Measurements from ENCODE around the gene IQCK.
A peak's percentile ranks its signal among the peaks of the same experiment; 100 is the strongest.

The IQCK gene

DNA sequence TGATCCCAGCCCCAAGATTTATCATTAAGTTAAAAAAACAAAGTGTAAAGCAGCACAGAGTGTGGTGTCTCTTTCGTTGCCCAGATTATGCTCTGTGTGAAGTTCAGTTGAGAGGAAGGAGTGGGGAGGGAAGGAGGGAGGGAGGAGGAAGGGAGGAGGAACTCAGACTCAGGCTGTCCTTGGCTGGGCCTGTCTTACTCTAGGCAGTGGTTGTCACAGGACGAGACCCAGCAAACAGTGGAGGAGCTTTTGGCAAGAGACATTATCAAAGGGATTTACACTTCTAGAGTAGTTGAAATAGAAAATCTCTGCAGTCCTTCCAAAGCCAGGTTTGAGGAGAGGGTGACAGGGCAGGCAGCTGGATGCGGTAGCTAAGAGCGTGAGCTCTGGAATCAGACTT, 27.9 kb upstream of the IQCK start:
- TF ChIP-seq, protein P1, sequence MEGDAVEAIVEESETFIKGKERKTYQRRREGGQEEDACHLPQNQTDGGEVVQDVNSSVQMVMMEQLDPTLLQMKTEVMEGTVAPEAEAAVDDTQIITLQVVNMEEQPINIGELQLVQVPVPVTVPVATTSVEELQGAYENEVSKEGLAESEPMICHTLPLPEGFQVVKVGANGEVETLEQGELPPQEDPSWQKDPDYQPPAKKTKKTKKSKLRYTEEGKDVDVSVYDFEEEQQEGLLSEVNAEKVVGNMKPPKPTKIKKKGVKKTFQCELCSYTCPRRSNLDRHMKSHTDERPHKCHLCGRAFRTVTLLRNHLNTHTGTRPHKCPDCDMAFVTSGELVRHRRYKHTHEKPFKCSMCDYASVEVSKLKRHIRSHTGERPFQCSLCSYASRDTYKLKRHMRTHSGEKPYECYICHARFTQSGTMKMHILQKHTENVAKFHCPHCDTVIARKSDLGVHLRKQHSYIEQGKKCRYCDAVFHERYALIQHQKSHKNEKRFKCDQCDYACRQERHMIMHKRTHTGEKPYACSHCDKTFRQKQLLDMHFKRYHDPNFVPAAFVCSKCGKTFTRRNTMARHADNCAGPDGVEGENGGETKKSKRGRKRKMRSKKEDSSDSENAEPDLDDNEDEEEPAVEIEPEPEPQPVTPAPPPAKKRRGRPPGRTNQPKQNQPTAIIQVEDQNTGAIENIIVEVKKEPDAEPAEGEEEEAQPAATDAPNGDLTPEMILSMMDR (IDR thresholded peaks at IDR 0.05), result no peak
- H3K9ac ChIP-seq, result no peak overlapping the region
- H3K27me3 ChIP-seq (ENCODE audit: control insufficient read depth, insufficient read depth, low read length), result no peaks in the 10 kb centered on the region
- no peaks in the 10 kb centered on the region for H3K9me3 ChIP-seq (ENCODE audit: control insufficient read depth, low read length)
- H3K36me3 ChIP-seq (ENCODE audit: control insufficient read depth, insufficient read depth, low read length), result no peaks in the 10 kb centered on the region
- no peak overlapping the region for H3K4me2 ChIP-seq (ENCODE audit: low read length)
- H3K4me3 ChIP-seq (ENCODE audit: low read depth, low read length), result no peak overlapping the region
- peaks cover 4% of the 10 kb centered on the region for H3K79me2 ChIP-seq
- H3K27ac ChIP-seq, result no peak overlapping the region
- H2AFZ ChIP-seq, result no peak overlapping the region
- H3K4me1 ChIP-seq, result peaks cover 37% of the 10 kb centered on the region

DNA sequence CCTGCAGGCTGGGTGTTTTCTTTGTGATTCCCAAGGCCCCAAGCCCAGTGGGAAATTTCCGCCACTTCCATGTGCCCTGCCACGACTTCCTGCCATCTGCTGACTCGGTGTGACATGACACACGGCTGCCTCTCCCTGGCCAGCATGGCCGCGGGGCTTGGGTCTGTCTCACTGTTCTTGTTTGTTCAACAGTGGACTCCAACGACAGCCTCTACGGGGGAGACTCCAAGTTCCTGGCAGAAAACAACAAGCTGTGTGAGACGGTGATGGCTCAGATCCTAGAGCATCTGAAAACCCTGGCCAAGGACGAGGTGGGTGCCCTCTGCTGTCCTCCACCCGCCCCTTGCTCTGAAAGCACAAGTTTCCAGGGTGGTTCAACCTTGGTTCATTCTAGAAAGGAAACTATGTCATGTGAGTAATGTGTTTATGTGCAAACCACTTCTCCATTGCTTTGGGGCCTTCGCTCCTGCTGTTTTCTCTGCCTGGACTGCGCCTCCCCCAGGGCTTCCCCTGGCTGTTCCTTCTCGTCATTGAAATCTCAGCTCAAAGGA, 26.8 kb upstream of the IQCK start:
- Histone ChIP-seq H3K4me3 (ENCODE audit: low read depth, low read length) (no peak overlapping the region), H3K27me3 (ENCODE audit: control insufficient read depth, insufficient read depth, low read length) (no peaks in the 10 kb centered on the region), H3K9me3 (ENCODE audit: control insufficient read depth, low read length) (no peaks in the 10 kb centered on the region), H3K36me3 (ENCODE audit: control insufficient read depth, insufficient read depth, low read length) (no peaks in the 10 kb centered on the region), H3K79me2 (peaks cover 4% of the 10 kb centered on the region), H3K27ac (peak overlapping the region; percentile 30), H3K4me1 (peaks cover 41% of the 10 kb centered on the region), H3K9ac (no peak overlapping the region), H2AFZ (peak overlapping the region; percentile 59), H3K4me2 (ENCODE audit: low read length) (no peak overlapping the region)
- TF ChIP-seq, protein P1 (IDR thresholded peaks at IDR 0.05), result no peak

DNA sequence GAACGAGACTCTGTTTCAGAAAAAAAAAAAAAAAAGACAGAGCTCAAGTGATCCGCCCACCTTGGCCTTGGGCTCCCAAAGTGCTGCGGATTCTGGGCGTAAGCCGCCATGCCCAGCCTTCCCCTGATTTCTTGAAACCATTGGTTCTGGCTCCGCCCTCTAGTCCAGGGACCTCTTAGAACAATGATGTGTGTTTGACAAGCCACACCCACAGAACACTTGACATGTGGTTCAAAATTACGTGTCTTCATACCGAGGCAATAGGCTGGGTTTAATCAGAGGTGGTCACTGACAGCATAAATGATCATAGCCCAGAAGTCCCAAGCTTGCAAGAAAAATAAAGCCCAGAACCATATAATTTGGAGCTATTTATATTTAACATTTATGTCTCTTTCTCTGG, 23.1 kb upstream of the IQCK start:
- Histone ChIP-seq H3K9ac (no peak overlapping the region), H3K4me3 (ENCODE audit: low read depth, low read length) (no peak overlapping the region), H2AFZ (no peak overlapping the region), H3K36me3 (ENCODE audit: control insufficient read depth, insufficient read depth, low read length) (no peaks in the 10 kb centered on the region), H3K27ac (no peak overlapping the region), H3K79me2 (peaks cover 4% of the 10 kb centered on the region), H3K4me2 (ENCODE audit: low read length) (no peak overlapping the region), H3K9me3 (ENCODE audit: control insufficient read depth, low read length) (no peaks in the 10 kb centered on the region), H3K27me3 (ENCODE audit: control insufficient read depth, insufficient read depth, low read length) (no peaks in the 10 kb centered on the region), H3K4me1 (peaks cover 53% of the 10 kb centered on the region)
- TF ChIP-seq, protein P1 (IDR thresholded peaks at IDR 0.05), result no peak

DNA sequence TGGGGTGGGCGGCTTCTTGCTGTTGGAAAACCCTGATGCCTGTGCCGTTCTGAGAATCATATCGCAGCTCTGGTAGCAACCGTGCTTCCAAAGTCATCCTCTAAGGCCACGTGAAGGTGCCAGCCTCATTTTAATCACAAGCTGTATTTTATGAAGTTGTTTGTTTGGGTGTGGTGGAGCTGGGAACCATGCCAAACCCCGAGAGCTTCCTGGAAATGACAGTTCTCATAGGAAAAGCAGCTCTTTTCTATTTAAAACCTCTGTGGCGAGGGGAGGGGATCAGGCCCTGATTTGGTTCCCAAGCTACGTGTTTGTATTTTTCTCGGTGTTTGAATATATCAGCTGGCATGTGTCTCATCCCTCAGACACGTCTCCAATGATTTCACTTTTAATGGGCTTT, 21.7 kb upstream of the IQCK start:
- Histone ChIP-seq H3K4me3 (ENCODE audit: low read depth, low read length) (no peak overlapping the region), H3K79me2 (peaks cover 2% of the 10 kb centered on the region), H2AFZ (peak overlapping the region; percentile 13), H3K27ac (peak overlapping the region; percentile 89), H3K4me1 (peaks cover 58% of the 10 kb centered on the region), H3K27me3 (ENCODE audit: control insufficient read depth, insufficient read depth, low read length) (no peaks in the 10 kb centered on the region), H3K36me3 (ENCODE audit: control insufficient read depth, insufficient read depth, low read length) (no peaks in the 10 kb centered on the region), H3K4me2 (ENCODE audit: low read length) (no peak overlapping the region), H3K9me3 (ENCODE audit: control insufficient read depth, low read length) (no peaks in the 10 kb centered on the region), H3K9ac (no peak overlapping the region)
- TF ChIP-seq, protein P1 (IDR thresholded peaks at IDR 0.05), result no peak

DNA sequence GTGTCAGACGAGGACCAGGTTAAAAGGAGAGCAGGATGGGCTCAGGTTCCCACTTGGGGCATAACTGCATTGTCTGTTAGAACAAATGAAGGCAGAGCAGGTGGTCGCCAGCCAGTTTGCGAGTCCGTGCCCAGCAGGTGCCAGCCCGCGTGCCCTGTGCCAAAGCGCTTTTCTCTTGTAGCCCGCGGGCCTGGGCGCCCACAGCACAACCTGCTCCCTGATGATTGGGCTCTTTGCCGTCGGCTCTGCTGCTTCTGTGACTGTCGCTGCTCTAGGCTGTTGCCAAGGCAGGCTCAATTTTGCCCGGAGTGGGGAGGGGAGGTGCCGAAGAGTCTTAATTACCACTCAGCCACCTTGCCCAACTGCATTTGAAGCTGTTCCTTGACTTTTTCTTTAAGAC, 21.1 kb upstream of the IQCK start:
- H3K9ac ChIP-seq, result no peak overlapping the region
- no peak overlapping the region for H3K4me3 ChIP-seq (ENCODE audit: low read depth, low read length)

More for the DNA sequence above, 21.1 kb upstream of the IQCK start:
- Histone ChIP-seq H3K4me1 (peaks cover 58% of the 10 kb centered on the region), H2AFZ (no peak overlapping the region), H3K9me3 (ENCODE audit: control insufficient read depth, low read length) (no peaks in the 10 kb centered on the region), H3K79me2 (peaks cover 2% of the 10 kb centered on the region), H3K4me2 (ENCODE audit: low read length) (no peak overlapping the region), H3K27me3 (ENCODE audit: control insufficient read depth, insufficient read depth, low read length) (no peaks in the 10 kb centered on the region), H3K27ac (peak overlapping the region; percentile 89), H3K36me3 (ENCODE audit: control insufficient read depth, insufficient read depth, low read length) (no peaks in the 10 kb centered on the region)
- TF ChIP-seq, protein P1 (IDR thresholded peaks at IDR 0.05), result no peak
